ENCODE data around the gene DGAT2L6. TPM values are rescaled to one million over a fixed set of nuclear protein-coding genes. Genes with fewer than 3 reads are reported as not detected.

Gene DGAT2L6
- polyA plus RNA-seq, 1 donor from 2014 or later, result not detected

DNA sequence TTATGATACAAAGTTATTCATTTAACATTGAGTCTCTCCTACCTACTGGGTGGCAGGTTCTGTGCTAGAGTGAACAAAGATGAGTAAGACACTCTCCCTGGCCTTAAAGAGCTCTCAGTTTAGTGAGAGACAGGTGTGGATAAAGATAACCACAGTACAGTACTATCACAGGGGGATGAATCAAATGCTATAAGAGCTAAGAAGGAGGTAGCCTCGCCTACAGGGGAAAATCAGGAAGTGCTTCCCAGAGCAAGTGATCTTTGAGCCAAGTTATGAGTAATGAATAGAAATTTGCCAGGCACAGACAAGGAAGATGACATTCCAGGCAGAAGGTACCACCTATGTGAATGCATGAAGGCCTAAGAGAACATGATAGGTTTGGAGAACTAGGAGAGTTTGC lies 47.5 kb upstream of the DGAT2L6 start:
- H3K9me2 ChIP-seq (ENCODE audit: insufficient read depth, low read length), result no peaks in the 10 kb centered on the region
- H3K36me3 ChIP-seq (ENCODE audit: insufficient read depth, low read length), result no peaks in the 10 kb centered on the region
- no peak overlapping the region for H3K27ac ChIP-seq (ENCODE audit: low read length)
- no peak overlapping the region for H3K9ac ChIP-seq (ENCODE audit: low read length)
- no peaks in the 10 kb centered on the region for H3F3A ChIP-seq (ENCODE audit: insufficient read depth, low read length, poor library complexity, severe bottlenecking)
- H3K4me3 ChIP-seq (ENCODE audit: low read length), result no peak overlapping the region
- no peaks in the 10 kb centered on the region for H3K9me3 ChIP-seq (ENCODE audit: low read length)
- no peaks in the 10 kb centered on the region for H4K20me1 ChIP-seq (ENCODE audit: insufficient read depth)
- no peak overlapping the region for H3K4me2 ChIP-seq (ENCODE audit: low read length)
- TF ChIP-seq RAD21 (conservative IDR thresholded peaks at IDR 0.05), result no peak
- TF ChIP-seq EZH2 (IDR thresholded peaks at IDR 0.05; ENCODE audit: borderline replicate concordance, insufficient read depth, low read length, poor library complexity, severe bottlenecking), result no peak
- no peak for TF ChIP-seq EP300 (conservative IDR thresholded peaks at IDR 0.05; ENCODE audit: poor library complexity, severe bottlenecking)
- no peak for TF ChIP-seq TAF1 (IDR thresholded peaks at IDR 0.05; ENCODE audit: low read depth)
- no peak for TF ChIP-seq POLR2AphosphoS5 (IDR thresholded peaks at IDR 0.05)
- TF ChIP-seq MXI1 (conservative IDR thresholded peaks at IDR 0.05; ENCODE audit: poor library complexity, severe bottlenecking), result no peak
- TF ChIP-seq SMC3 (conservative IDR thresholded peaks at IDR 0.05; ENCODE audit: poor library complexity), result no peak
- no peak for TF ChIP-seq REST (IDR thresholded peaks at IDR 0.05; ENCODE audit: borderline replicate concordance)
- TF ChIP-seq CTCF (IDR thresholded peaks at IDR 0.05; ENCODE audit: poor library complexity, severe bottlenecking), result no peak
- no peaks in the 10 kb centered on the region for H3K27me3 ChIP-seq (ENCODE audit: insufficient read depth, low read depth, low read length)
- peaks cover 8% of the 10 kb centered on the region for H3K79me2 ChIP-seq (replicated peaks; ENCODE audit: insufficient read depth, low read length)
- H2AFZ ChIP-seq (ENCODE audit: low read depth, low read length), result no peak overlapping the region

- no peaks in the 10 kb centered on the region for H3K9me2 ChIP-seq (ENCODE audit: insufficient read depth, low read length)
- H3K4me2 ChIP-seq (ENCODE audit: low read length), result no peak overlapping the region
- H3K27me3 ChIP-seq (ENCODE audit: insufficient read depth, low read depth, low read length), result no peaks in the 10 kb centered on the region
- H3K27ac ChIP-seq (ENCODE audit: low read length), result no peak overlapping the region
- no peaks in the 10 kb centered on the region for H4K20me1 ChIP-seq (ENCODE audit: insufficient read depth)
- no peaks in the 10 kb centered on the region for H3F3A ChIP-seq (ENCODE audit: insufficient read depth, low read length, poor library complexity, severe bottlenecking)
- no peak overlapping the region for H3K9ac ChIP-seq (ENCODE audit: low read length)
- peaks cover 16% of the 10 kb centered on the region for H3K79me2 ChIP-seq (replicated peaks; ENCODE audit: insufficient read depth, low read length)
- no peak overlapping the region for H3K4me3 ChIP-seq (ENCODE audit: low read length)
- no peak overlapping the region for H2AFZ ChIP-seq (ENCODE audit: low read depth, low read length)
- no peaks in the 10 kb centered on the region for H3K9me3 ChIP-seq (ENCODE audit: low read length)
- H3K36me3 ChIP-seq (ENCODE audit: insufficient read depth, low read length), result no peaks in the 10 kb centered on the region
- TF ChIP-seq SMC3 (conservative IDR thresholded peaks at IDR 0.05; ENCODE audit: poor library complexity) (no peak), CTCF (IDR thresholded peaks at IDR 0.05; ENCODE audit: poor library complexity, severe bottlenecking) (peak; percentile 28), POLR2AphosphoS5 (IDR thresholded peaks at IDR 0.05) (no peak), TAF1 (IDR thresholded peaks at IDR 0.05; ENCODE audit: low read depth) (no peak), MXI1 (conservative IDR thresholded peaks at IDR 0.05; ENCODE audit: poor library complexity, severe bottlenecking) (no peak), EZH2 (IDR thresholded peaks at IDR 0.05; ENCODE audit: borderline replicate concordance, insufficient read depth, low read length, poor library complexity, severe bottlenecking) (no peak), REST (IDR thresholded peaks at IDR 0.05; ENCODE audit: borderline replicate concordance) (no peak), EP300 (conservative IDR thresholded peaks at IDR 0.05; ENCODE audit: poor library complexity, severe bottlenecking) (no peak), RAD21 (conservative IDR thresholded peaks at IDR 0.05) (peak; percentile 40)
Measured at GRCh38 chrX:70132224-70132623, 45.1 kb upstream of the DGAT2L6 start.
